Ishikawa (cell line): ENCODE measurements around the gene SIM2.

Source experiments
- CEBPB ChIP-seq: IDR thresholded peaks from 2 replicates; pipeline ENCODE4 v1.6.1; 2012
- CREB1 ChIP-seq: IDR thresholded peaks from 2 replicates; pipeline ENCODE4 v1.6.1; 2012; ENCODE audit warnings: low read depth
- EGR1 ChIP-seq: IDR thresholded peaks from 2 replicates; pipeline ENCODE4 v1.6.1; 2012
- EP300 ChIP-seq: IDR thresholded peaks from 2 replicates; pipeline ENCODE4 v1.6.1; 2012; ENCODE audit warnings: borderline replicate concordance
- FOXM1 ChIP-seq: IDR thresholded peaks from 2 replicates; pipeline ENCODE4 v1.6.1; 2012; ENCODE audit warnings: low read depth, borderline replicate concordance
- NFIC ChIP-seq: IDR thresholded peaks from 2 replicates; pipeline ENCODE4 v1.6.1; 2012
- RAD21 ChIP-seq: IDR thresholded peaks from 2 replicates; pipeline ENCODE4 v1.6.1; 2012; ENCODE audit warnings: low read depth
- TAF1 ChIP-seq: IDR thresholded peaks from 2 replicates; pipeline ENCODE4 v1.6.1; 2012; ENCODE audit warnings: low read depth, mild to moderate bottlenecking
- TCF12 ChIP-seq: IDR thresholded peaks from 2 replicates; pipeline ENCODE4 v1.6.1; 2012; ENCODE audit warnings: low read depth
- TEAD4 ChIP-seq: IDR thresholded peaks from 2 replicates; pipeline ENCODE4 v1.6.1; 2012
- YY1 ChIP-seq: IDR thresholded peaks from 2 replicates; pipeline ENCODE4 v1.6.1; 2012; ENCODE audit warnings: low read depth
- ZBTB7A ChIP-seq: IDR thresholded peaks from 2 replicates; pipeline ENCODE4 v1.6.1; 2012; ENCODE audit warnings: low read depth
- TF ChIP-seq, protein P1 (sequence below): IDR thresholded peaks from 2 replicates; pipeline ENCODE4 v1.6.1; 2012; ENCODE audit warnings: low read depth, mild to moderate bottlenecking
- TF ChIP-seq, protein P2 (sequence below): IDR thresholded peaks from 2 replicates; pipeline ENCODE4 v1.6.1; 2012
- TF ChIP-seq, protein P3 (sequence below): IDR thresholded peaks from 2 replicates; pipeline ENCODE4 v1.6.1; 2012

Gene SIM2

DNA sequence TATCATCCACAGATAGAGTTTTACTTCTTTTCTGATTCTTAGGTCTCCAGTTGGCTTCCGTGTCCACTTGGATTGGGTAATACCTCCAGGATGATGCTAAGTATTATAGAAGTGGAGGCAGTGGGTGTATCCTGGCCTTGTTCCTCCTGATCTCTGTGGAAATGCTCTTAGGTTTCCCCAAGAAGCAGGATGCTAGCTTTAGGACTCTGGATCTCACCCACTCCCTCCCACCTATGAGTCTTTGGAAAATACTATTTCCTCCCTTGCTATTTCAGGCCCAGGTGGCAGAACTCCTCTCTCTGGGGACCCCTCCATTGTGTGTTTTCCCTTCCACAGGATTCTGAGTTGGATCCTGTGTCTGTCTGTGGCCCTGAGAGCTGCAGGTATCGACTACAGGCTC, 86.7 kb downstream of the SIM2 start:
- TF ChIP-seq TCF12: no peak
- TF ChIP-seq EGR1: no peak
- TF ChIP-seq, protein P1, sequence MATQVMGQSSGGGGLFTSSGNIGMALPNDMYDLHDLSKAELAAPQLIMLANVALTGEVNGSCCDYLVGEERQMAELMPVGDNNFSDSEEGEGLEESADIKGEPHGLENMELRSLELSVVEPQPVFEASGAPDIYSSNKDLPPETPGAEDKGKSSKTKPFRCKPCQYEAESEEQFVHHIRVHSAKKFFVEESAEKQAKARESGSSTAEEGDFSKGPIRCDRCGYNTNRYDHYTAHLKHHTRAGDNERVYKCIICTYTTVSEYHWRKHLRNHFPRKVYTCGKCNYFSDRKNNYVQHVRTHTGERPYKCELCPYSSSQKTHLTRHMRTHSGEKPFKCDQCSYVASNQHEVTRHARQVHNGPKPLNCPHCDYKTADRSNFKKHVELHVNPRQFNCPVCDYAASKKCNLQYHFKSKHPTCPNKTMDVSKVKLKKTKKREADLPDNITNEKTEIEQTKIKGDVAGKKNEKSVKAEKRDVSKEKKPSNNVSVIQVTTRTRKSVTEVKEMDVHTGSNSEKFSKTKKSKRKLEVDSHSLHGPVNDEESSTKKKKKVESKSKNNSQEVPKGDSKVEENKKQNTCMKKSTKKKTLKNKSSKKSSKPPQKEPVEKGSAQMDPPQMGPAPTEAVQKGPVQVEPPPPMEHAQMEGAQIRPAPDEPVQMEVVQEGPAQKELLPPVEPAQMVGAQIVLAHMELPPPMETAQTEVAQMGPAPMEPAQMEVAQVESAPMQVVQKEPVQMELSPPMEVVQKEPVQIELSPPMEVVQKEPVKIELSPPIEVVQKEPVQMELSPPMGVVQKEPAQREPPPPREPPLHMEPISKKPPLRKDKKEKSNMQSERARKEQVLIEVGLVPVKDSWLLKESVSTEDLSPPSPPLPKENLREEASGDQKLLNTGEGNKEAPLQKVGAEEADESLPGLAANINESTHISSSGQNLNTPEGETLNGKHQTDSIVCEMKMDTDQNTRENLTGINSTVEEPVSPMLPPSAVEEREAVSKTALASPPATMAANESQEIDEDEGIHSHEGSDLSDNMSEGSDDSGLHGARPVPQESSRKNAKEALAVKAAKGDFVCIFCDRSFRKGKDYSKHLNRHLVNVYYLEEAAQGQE: no peak
- no peak for TF ChIP-seq NFIC
- TF ChIP-seq, protein P2, sequence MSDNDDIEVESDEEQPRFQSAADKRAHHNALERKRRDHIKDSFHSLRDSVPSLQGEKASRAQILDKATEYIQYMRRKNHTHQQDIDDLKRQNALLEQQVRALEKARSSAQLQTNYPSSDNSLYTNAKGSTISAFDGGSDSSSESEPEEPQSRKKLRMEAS: no peak
- no peak for TF ChIP-seq TEAD4
- TF ChIP-seq FOXM1: no peak
- no peak for TF ChIP-seq YY1
- no peak for TF ChIP-seq RAD21
- TF ChIP-seq CREB1: no peak
- TF ChIP-seq CEBPB: no peak
- TF ChIP-seq EP300: no peak
- TF ChIP-seq, protein P3, sequence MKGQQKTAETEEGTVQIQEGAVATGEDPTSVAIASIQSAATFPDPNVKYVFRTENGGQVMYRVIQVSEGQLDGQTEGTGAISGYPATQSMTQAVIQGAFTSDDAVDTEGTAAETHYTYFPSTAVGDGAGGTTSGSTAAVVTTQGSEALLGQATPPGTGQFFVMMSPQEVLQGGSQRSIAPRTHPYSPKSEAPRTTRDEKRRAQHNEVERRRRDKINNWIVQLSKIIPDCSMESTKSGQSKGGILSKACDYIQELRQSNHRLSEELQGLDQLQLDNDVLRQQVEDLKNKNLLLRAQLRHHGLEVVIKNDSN: no peak
- no peak for TF ChIP-seq TAF1
- TF ChIP-seq ZBTB7A: no peak

DNA sequence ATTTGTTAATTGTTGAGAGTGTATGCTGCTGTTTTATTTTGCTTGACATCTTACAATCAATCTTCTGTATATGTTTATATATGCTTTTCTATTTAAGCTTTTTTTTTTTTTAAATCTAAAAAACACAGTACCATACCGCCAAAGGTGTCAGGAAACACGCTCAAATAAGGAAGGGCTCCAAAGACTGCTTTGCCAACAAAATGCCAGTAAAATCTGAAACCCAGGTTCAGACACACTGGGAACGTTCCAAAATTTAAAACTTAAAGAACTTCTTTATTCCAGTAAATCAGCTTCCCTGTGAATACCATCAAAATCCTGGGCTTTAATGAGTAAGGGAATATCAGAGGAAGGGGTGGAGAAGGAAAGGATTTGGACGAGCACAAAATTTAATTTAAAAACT, 87.3 kb downstream of the SIM2 start:
- no peak for TF ChIP-seq EGR1
- no peak for TF ChIP-seq YY1
- TF ChIP-seq FOXM1: no peak
- TF ChIP-seq, protein P2: no peak
- TF ChIP-seq, protein P1: no peak
- TF ChIP-seq, protein P3: no peak
- TF ChIP-seq RAD21: no peak
- TF ChIP-seq CEBPB: no peak

DNA sequence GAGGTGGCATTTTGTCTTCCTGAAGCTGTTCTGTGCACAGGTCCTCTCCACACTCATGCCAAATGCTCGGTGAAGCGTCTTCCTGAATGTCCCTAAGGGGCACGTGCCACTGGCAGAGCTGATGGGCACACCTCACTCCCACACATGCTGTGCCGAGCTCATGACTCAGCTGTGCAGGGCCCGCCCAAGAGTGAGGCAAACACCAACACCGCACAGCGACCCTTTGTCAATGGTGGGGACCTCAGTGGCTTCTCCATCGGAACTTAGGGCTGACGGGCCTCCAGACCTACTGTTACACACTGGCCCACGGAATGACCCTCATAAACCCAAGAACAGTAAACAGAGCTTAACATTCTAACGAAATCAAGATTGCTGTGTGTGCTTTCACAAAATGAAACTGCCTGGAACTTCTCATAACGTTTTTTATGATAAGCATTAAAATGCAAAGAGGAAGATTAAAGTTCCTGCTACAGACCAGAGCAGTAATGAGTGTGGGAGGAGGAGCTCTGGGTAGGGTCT, 89.3 kb downstream of the SIM2 start:
- TF ChIP-seq CEBPB (no peak), ZBTB7A (no peak), FOXM1 (no peak), TEAD4 (peak; percentile 21; the same call in 1 of the 2 replicates), NFIC (peak; percentile 36; the same call in 1 of the 2 replicates), CREB1 (no peak), EGR1 (no peak), TCF12 (0 out of 2 replicates have a peak, but pooled peaks have one; percentile 29), YY1 (no peak), EP300 (no peak), RAD21 (no peak), TAF1 (no peak)
- TF ChIP-seq, protein P1: no peak
- TF ChIP-seq, protein P3: peak; percentile 82
- TF ChIP-seq, protein P2: peak; percentile 84

DNA sequence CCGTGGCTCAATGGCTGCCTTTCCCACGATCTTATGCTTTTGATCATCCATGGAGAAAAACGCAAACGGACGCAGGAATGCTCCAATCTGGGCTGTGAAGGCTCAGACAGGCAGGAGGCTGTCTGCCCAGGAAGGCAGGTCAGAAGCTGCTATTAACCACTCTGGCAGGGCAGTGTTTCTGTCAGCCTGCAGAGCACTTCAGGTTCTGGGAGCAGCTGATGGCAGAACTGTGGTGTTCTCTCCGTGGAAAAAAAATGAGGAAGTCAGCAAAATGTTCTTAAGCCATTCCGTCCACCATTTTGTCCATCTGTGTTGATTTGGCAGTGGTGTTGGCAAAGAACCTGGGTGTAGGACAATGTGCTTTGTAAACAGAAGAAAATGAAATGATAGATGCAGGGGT, 91.7 kb downstream of the SIM2 start:
- TF ChIP-seq TAF1 (no peak), YY1 (no peak), EGR1 (no peak), FOXM1 (no peak), CREB1 (no peak), NFIC (no peak), ZBTB7A (no peak), CEBPB (no peak), RAD21 (no peak), TCF12 (no peak), TEAD4 (no peak), EP300 (no peak)
- TF ChIP-seq, protein P2: no peak
- TF ChIP-seq, protein P1: no peak
- TF ChIP-seq, protein P3: no peak
